ENCODE results near the gene CLP1.

DNA sequence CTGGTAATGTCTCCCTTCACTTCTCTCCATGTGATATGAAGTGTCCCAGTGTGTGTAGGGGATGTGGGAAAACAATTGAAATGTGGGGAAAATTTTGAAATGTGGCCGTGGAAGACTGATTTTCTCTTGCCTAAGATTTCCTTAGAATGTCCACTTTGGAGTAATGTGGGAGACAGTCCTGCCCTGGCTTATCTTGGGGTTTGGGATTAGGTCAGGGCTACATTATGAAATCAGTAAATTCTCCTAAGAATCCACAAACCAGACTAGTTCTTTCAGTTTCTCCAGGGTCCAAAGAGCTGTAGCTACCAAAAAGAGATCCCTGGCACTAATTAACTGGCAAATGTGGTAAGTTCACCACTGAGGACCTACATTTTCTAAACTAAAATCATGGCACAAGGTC, 30.7 kb upstream of the CLP1 start:
- TF ChIP-seq, protein P1, sequence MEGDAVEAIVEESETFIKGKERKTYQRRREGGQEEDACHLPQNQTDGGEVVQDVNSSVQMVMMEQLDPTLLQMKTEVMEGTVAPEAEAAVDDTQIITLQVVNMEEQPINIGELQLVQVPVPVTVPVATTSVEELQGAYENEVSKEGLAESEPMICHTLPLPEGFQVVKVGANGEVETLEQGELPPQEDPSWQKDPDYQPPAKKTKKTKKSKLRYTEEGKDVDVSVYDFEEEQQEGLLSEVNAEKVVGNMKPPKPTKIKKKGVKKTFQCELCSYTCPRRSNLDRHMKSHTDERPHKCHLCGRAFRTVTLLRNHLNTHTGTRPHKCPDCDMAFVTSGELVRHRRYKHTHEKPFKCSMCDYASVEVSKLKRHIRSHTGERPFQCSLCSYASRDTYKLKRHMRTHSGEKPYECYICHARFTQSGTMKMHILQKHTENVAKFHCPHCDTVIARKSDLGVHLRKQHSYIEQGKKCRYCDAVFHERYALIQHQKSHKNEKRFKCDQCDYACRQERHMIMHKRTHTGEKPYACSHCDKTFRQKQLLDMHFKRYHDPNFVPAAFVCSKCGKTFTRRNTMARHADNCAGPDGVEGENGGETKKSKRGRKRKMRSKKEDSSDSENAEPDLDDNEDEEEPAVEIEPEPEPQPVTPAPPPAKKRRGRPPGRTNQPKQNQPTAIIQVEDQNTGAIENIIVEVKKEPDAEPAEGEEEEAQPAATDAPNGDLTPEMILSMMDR (IDR thresholded peaks at IDR 0.05) = no peak
- TF ChIP-seq POLR2A (IDR thresholded peaks at IDR 0.05) = no peak

Data from testis (tissue), 2 donors.